Keratinocyte (primary cell): ENCODE data around the gene DSCAM.

Experiments used
- CTCF ChIP-seq, 3 experiments: IDR thresholded peaks in 1 of 3; conservative IDR thresholded peaks in 1 of 3; optimal IDR thresholded peaks in 1 of 3; 2 replicates in 2 of 3; 3 replicates in 1 of 3; pipeline versions ENCODE3 to v1.5.1; 2011; ENCODE audit warnings: low read length in 3 of 3, mild to moderate bottlenecking in 3 of 3, moderate library complexity in 2 of 3, control low read depth in 1 of 3, inconsistent platforms in 1 of 3; ENCODE audit not compliant: insufficient read depth in 2 of 3; ENCODE audit errors: extremely low read depth in 1 of 3
- EZH2 ChIP-seq: IDR thresholded peaks from one replicate; pipeline ENCODE4 v1.6.1; 2012; ENCODE audit warnings: inconsistent platforms, mild to moderate bottlenecking, low read length, moderate library complexity

DNA sequence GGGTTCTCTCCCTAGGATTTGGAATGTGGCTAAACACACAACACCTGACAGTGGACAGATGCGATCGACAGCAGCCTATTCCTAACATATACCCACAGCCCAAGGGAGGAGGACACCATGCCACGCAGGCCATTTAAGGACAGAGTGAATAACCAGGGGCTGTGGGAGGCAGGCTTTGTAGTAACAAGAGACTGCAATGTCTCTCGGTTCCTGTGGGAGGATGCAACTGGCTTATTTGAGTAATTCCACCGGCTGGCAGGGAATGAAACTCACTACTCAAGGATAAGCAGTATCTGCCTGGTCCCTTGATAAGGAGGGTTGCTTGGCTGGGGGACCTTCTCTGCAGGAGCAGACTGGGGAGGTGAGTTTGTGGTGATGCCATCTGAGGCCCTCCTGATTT lies 870.2 kb downstream of the DSCAM start:
- TF ChIP-seq CTCF (optimal IDR thresholded peaks at IDR 0.05 in 1 of 3, IDR thresholded peaks at IDR 0.05 in 1 of 3, conservative IDR thresholded peaks at IDR 0.05 in 1 of 3; ENCODE audit: extremely low read depth in 1 of 3, insufficient read depth in 2 of 3, low read length in 3 of 3), result no peak
- TF ChIP-seq EZH2, result no peak
